ENCODE measurements around the gene COL23A1.

The COL23A1 gene

DNA sequence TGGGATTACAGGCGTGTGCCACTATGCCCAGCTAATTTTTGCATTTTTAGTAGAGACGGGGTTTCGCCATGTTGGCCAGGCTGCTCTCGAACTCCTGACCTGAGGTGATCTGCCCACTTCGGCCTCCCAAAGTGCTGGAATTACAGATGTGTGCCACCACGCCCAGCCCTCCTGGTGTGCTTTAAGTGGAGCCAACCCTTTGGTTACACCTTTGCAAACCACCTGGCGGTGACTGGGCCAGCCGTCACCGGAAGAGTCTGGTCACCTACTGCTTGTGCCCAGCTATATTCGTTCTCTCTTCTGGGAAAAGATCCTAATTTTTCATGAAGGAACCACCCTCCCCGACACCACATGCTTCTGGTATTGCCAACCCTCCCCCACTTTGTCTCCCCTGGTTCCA, 35.9 kb downstream of the COL23A1 start:
- POLR2A ChIA-PET (ENCODE audit: low non-redundant PET), result no interaction called here
- DNase-seq (ENCODE audit: low spot score), result no peak
- CTCF ChIA-PET, result interaction anchor here (1.1 kb wide), 1 partner anchor 274 kb away, joined by 3 read pairs; no protein-coding TSS in a partner anchor
- no peak for TF ChIP-seq CTCF (conservative IDR thresholded peaks at IDR 0.05; ENCODE audit: low read depth)
- H3K27ac ChIP-seq, result no peak overlapping the region

GRCh38 chr5:178553517-178553916, 36.7 kb downstream of the COL23A1 start:
- ChIA-PET POLR2A (ENCODE audit: low non-redundant PET) (interaction anchor here (0.7 kb wide), 1 partner anchor 280 kb away, joined by 3 read pairs; no protein-coding TSS in a partner anchor), CTCF (interaction anchor here (1.1 kb wide), 1 partner anchor 273 kb away, joined by 3 read pairs; no protein-coding TSS in a partner anchor)
- H3K27ac ChIP-seq, result no peak overlapping the region
- TF ChIP-seq CTCF (conservative IDR thresholded peaks at IDR 0.05; ENCODE audit: low read depth), result no peak
- DNase-seq (ENCODE audit: low spot score), result no peak

GRCh38 chr5:178551468-178551867, 38.7 kb downstream of the COL23A1 start:
- ChIA-PET POLR2A (ENCODE audit: low non-redundant PET) (no interaction called here), CTCF (interaction anchor here (0.6 to 1.9 kb wide), 8 partner anchors 50 to 277 kb away, joined by 3 to 11 read pairs (median 4); no protein-coding TSS in a partner anchor)
- H3K27ac ChIP-seq, result no peak overlapping the region
- DNase-seq (ENCODE audit: low spot score), result no peak
- no peak for TF ChIP-seq CTCF (conservative IDR thresholded peaks at IDR 0.05; ENCODE audit: low read depth)

DNA sequence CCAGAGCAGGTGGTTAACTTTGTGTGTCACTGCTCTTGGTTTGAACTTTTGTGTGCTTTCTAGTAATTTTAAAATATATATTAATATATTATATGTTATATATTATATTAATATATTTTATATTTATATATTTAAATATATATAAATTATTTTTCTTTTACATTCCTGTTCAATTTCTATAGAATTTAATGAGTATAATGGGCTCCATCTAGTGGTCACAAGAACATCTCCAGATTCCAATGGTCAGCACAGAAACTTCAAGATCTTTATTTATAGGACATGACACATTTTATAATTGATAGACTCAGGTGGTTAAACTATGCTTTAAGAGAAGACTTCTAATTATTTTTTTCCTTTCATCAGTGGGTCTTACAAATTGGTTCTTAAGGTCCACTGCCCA, 39.1 kb downstream of the COL23A1 start:
- TF ChIP-seq CTCF (conservative IDR thresholded peaks at IDR 0.05; ENCODE audit: low read depth), result peak; percentile 40; the same call in 1 of the 2 replicates

GRCh38 chr5:178548746-178549145, 41.4 kb downstream of the COL23A1 start:
- no peak for TF ChIP-seq CTCF (conservative IDR thresholded peaks at IDR 0.05; ENCODE audit: low read depth)
- CTCF ChIA-PET, result no interaction called here
- POLR2A ChIA-PET (ENCODE audit: low non-redundant PET), result no interaction called here
- DNase-seq (ENCODE audit: low spot score), result no peak
- no peak overlapping the region for H3K27ac ChIP-seq

More for the DNA sequence above, 39.1 kb downstream of the COL23A1 start:
- POLR2A ChIA-PET (ENCODE audit: low non-redundant PET), result no interaction called here
- DNase-seq (ENCODE audit: low spot score), result peak; percentile 65
- CTCF ChIA-PET, result interaction anchor here (0.7 to 1.9 kb wide), 5 partner anchors 49 to 277 kb away, joined by 3 to 11 read pairs (median 5); no protein-coding TSS in a partner anchor
- H3K27ac ChIP-seq, result no peak overlapping the region

- ChIA-PET POLR2A (ENCODE audit: low non-redundant PET) (no interaction called here), CTCF (no interaction called here)
- no peak overlapping the region for H3K27ac ChIP-seq
- TF ChIP-seq CTCF (conservative IDR thresholded peaks at IDR 0.05; ENCODE audit: low read depth), result no peak
- DNase-seq (ENCODE audit: low spot score), result no peak
These were observed 42.3 kb downstream of the COL23A1 start for GRCh38 chr5:178547753-178548415.
